Activated CD4-positive, alpha-beta T cell treated with anti-CD3 and anti-CD28 coated beads for 24 hours (primary cell): ENCODE results near the gene RGS6.

Experiments
- DNase-seq, 2 donors: peaks; one replicate each; pipeline ENCODE4 v3.0.0-alpha.2; 2020; ENCODE audit warnings: low read depth in 2 of 2

The RGS6 gene

DNA sequence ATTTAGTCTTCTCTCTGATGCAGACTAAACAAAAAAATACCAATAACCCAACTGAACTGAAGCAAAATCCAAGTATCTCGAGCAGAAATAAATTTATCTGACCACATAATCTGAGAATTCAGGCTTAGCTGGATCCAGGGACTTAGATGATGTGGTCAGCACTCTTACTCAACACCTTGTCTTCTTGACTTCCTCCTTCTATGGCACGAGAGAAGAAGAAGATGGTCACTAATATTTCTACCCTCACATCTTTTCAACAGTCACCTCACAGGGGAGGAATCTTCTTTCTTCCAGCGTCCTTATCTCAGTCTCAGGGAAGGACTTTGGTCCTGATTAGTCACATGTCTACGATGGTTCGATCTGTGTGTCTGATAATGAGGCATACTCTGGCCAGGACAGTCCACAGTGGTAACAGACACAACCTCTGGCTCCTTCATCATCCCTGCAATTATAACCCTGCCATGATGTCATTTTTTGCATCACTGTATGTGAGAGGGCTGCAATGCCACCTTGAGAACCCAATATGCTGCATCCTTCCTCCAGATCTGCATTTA, 15.8 kb downstream of the RGS6 start:
- no peak for DNase-seq

- no peak for DNase-seq
Observed at GRCh38 chr14:71952381-71953363, 20.4 kb downstream of the RGS6 start.

- DNase-seq, result no peak
Observed at GRCh38 chr14:71956920-71957563, 24.8 kb downstream of the RGS6 start.

DNA sequence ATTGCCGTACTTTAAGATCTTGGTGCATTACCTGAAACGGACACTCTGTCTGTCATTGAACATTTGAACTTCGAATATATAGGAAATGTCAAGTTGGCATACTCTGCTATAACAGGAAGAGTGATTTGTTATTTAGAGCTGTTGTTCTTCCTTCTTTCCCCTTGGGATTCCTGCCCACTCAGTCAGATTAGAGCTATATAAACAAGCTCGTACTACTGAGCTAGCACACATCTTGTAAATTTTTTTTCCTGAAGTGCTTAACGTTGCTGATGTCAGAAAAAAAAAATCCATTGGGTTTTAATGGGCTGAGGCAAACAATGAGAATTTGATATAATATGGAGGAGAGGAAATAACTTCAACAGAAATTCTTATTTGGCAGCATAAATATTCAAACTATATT, 26.8 kb downstream of the RGS6 start:
- no peak for DNase-seq

GRCh38 chr14:71960494-71961353, 28.5 kb downstream of the RGS6 start:
- DNase-seq, result no peak

GRCh38 chr14:71961972-71962371, 29.7 kb downstream of the RGS6 start:
- no peak for DNase-seq

- no peak for DNase-seq
Observed at GRCh38 chr14:71964716-71965115, 32.5 kb downstream of the RGS6 start.

DNA sequence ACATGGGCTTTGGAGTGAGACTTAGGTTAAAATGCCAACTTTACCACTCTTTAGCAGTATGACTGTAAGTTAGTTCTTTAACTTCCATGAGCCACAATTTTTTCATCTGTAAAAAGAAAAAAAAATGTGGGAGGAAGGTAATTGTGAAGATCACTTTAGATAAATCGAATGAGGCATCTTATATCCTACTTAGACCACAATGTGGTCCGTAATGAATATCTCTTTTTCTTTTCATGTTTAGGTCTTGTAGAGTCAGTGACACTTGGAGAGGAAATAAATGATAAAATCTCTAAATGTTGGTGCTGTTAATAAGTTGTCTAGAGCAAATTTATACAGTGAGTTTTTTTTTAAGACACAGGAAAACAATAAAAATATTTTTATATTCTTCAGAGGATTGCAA, 34.3 kb downstream of the RGS6 start:
- DNase-seq, result no peak

GRCh38 chr14:71967704-71968103, 35.5 kb downstream of the RGS6 start:
- DNase-seq, result no peak

GRCh38 chr14:71970272-71970671, 38.0 kb downstream of the RGS6 start:
- DNase-seq, result no peak

DNA sequence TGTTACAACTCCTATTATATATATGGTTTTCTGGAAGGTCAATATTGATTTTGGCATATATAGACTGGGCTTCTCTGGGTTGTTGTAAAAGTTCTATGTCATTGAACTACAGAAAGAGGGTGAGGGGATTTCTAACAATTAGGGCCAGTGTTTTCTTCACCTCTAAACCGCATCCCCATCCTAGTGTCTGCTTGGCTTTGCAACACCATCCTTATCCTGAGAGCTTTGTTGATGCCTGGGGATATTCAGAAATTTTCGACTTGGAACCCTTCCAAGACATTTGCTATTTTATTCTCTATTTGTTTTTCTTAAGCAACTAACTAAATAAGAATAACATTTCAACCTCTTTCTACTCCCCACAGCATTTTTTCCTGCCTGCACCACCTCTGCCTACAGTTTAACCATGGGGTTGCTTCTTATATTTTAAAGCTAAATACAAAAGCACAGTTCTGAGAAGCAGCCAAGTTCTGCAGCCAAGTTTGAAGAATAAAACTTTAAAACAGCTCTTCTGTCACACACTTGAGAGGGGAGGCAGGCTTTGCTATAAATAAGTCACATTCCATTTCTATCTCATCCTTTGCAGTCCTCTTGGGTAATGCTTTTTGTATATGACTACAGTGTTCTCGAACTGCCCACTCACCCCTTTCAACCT, 53.4 kb downstream of the RGS6 start:
- no peak for DNase-seq

- no peak for DNase-seq
Observed at GRCh38 chr14:71988476-71988875, 56.2 kb downstream of the RGS6 start.

- no peak for DNase-seq
Observed at GRCh38 chr14:71988939-71989338, 56.7 kb downstream of the RGS6 start.

DNA sequence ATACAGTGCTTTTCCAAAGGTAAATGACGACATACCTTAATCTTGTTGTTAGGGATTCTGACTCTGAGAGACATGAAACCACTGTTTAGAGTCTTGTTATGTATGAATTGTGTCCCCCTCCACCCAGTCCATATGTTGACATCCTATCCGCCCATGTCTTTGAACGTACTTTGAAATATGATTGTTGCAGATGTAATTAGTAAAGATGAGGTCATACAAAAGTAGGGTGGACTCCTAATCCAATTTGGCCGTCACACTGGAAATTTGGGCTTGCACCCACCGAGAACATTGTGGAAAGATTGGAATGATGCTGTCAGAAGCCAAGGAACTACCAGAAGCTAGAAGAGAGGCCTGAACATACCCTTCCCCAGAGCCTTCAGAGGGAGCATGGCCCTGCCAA, 62.2 kb downstream of the RGS6 start:
- DNase-seq, result no peak

DNA sequence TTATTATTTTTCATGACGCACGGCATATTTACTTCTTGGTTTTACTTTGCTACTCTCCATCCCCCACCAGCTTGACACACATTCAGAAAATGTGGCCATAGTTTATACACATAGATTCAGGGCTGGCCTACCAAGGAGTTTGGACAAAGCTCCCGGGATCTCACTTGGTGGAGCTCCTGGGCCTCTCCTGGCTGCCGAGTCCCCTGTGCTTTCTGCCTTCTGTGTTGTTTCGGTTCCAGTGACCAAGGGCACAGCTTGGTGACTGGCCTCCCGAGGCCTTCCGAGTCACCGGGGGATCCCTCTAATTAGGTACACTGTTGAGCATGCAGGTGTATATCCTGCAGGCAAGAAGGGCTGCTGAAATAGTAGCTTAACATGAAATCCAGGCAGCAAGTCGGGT, 63.5 kb downstream of the RGS6 start:
- no peak for DNase-seq

DNA sequence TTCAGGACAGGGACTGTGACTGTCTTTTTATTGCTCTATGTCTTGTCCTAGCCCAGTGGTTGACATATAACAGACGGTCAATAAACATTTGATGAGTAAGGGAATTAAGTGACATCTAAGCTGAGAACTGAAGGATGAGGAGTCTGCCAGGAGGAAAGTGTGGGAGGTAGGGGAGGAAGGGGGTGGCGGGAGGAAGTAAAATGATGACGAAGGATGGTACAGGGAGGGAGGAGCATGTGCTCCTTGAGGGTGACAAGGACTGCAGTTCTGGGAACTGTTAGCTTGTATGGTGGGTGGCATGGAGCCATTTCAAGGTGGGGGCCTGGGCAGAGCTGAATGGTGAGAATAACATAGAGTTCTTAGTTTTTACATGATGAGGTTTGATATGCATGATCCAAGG, 64.4 kb downstream of the RGS6 start:
- DNase-seq, result no peak

DNA sequence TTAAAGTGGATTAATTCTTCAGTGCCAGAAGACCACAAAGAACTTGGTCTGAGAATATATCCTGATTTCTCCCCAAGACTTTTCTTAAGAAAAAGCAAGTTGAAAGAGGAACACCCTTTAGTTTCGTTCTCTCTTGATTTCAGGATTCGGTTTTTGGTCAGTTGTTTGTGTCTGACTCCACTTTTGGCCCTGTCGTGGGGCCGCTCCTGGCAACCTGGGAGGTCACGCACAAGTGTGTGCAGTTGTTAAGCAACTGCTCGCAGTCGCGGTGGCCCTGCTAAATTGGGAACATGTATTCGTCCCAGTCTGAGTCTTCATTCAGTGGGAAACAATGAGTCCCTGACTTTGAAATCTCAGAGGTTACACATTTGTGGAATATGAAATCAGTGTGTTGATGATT, 68.7 kb downstream of the RGS6 start:
- DNase-seq, result no peak

- DNase-seq, result no peak
Observed at GRCh38 chr14:72002731-72003130, 70.5 kb downstream of the RGS6 start.

DNA sequence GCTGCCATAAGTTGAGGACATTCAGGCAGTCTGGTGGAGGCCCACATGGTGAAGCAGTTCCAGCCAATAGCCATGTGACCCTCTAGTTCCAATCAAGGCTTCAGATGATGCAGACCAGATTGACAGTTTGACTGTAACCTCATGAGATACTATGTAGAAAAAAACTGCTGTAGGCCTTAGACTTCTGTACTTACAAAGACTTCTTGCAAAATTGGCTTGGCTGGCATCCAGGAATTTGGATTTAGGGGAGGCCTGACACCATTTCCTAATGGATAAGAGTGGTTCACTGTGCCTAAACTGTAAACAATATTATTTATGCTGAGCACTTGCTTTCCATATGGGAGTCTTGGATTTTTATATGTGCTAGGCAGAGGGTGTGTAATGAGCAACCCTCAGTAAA, 76.4 kb downstream of the RGS6 start:
- no peak for DNase-seq

DNA sequence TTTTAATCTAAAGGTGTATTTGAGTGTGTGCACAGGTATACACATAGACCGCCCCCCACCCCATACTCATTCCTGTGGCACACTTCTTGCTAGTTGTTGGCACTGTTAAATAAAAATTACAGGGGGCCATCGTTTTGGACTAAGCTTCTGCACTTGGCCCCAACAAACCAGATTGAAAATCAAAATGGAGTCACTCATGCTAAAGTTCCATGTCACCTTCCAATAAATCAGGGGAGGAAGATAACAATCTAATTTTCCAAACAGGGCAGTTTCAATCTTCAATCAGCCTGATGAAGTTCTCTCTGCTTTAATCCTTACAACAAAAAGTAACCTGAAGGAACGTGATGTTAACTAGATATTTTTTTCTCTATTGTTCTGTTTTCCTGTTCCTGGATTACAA, 78.2 kb downstream of the RGS6 start:
- DNase-seq, result no peak

DNA sequence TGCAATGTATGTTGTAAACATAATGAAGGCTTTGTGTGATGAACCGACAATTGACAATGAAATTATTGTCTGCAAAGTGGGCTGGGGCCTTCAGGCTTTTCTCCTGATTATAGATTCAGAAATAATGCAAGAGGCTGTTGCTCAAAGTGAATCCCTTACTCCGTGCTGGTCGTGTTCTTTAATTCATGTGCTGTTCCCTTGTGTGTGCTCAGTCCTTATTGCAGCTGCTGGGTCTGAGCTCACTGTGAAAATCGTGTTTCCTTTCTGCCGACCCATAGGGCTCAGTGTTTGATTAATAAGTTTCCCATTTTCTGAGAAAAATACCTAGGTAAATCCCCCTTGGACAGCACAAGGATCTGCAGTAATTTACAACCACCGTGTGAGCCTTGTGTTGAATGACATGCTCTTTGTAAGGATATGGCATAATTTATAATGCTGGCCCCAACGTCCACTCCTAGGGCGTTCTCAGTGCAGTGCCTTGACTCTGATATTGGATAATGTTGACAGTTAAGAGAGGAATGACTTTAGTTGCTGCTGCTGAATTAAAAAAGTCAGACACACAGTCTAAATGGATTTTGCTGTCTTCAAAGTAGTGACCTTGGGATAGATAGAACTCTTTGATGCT, 81.6 kb downstream of the RGS6 start:
- DNase-seq, result no peak
